Measurements from ENCODE around the gene JDP2.

The JDP2 gene

GRCh38 chr14:75456069-75456996 is 28.5 kb downstream of the JDP2 start:
- H3K4me1 ChIP-seq (ENCODE audit: control insufficient read depth in 1 of 2, insufficient read depth in 2 of 2, low read length in 2 of 2), result peaks cover 51 to 59% of the 10 kb centered on the region in 2 experiments
- no peak for DNase-seq
- H2BK12ac ChIP-seq (ENCODE audit: low read length), result peak overlapping the region; percentile 47
- H3K14ac ChIP-seq (ENCODE audit: low read length), result no peak overlapping the region
- H3K9me3 ChIP-seq (ENCODE audit: insufficient read depth, low read depth, low read length), result no peaks in the 10 kb centered on the region
- peak overlapping the region; percentile 63 for H2AK5ac ChIP-seq (ENCODE audit: low read length)
- H2BK120ac ChIP-seq (ENCODE audit: insufficient read depth, low read length, poor library complexity), result no peak overlapping the region
- no peak overlapping the region for H2AFZ ChIP-seq (ENCODE audit: insufficient read depth, low read length, poor library complexity)
- H4K91ac ChIP-seq (ENCODE audit: low read depth, low read length), result peak overlapping the region; percentile 10
- H2BK5ac ChIP-seq (ENCODE audit: low read depth, low read length, poor library complexity), result no peak overlapping the region
- no peak overlapping the region for H3K4me3 ChIP-seq (ENCODE audit: low read depth, low read length)
- H3K27me3 ChIP-seq (ENCODE audit: insufficient read depth, low read length), result no peaks in the 10 kb centered on the region
- H3K9ac ChIP-seq (ENCODE audit: low read length), result no peak overlapping the region
- no CpG with 5 or more reads among the region's 16 CpGs for WGBS (ENCODE audit: extremely low coverage, insufficient coverage, insufficient read length)
- H4K8ac ChIP-seq (ENCODE audit: low read depth, low read length), result no peak overlapping the region
- peak overlapping the region; percentile 19 for H3K4ac ChIP-seq (ENCODE audit: low read depth, low read length)
- peaks cover 31% of the 10 kb centered on the region for H3K79me1 ChIP-seq (ENCODE audit: low read length)
- no peak overlapping the region for H4K12ac ChIP-seq (ENCODE audit: low read depth, low read length)
- no peak overlapping the region for H3K23ac ChIP-seq (ENCODE audit: low read length)
- peaks cover 16% of the 10 kb centered on the region for H3K79me2 ChIP-seq (ENCODE audit: control insufficient read depth, insufficient read depth, low read length, poor library complexity)
- H3K27ac ChIP-seq (ENCODE audit: low read depth, low read length), result peak overlapping the region; percentile 7
- H3K36me3 ChIP-seq (ENCODE audit: control insufficient read depth in 1 of 2, insufficient read depth in 2 of 2, low read length in 2 of 2), result peaks cover 12 to 21% of the 10 kb centered on the region in 2 experiments
- H3K18ac ChIP-seq (ENCODE audit: low read length), result peak overlapping the region; percentile 8
- H3K4me2 ChIP-seq (ENCODE audit: low read length), result no peak overlapping the region

- no peak overlapping the region for H3K4me3 ChIP-seq (ENCODE audit: low read depth, low read length)
- H3K79me2 ChIP-seq (ENCODE audit: control insufficient read depth, insufficient read depth, low read length, poor library complexity), result peaks cover 15% of the 10 kb centered on the region
- peak overlapping the region; percentile 31 for H2BK5ac ChIP-seq (ENCODE audit: low read depth, low read length, poor library complexity)
- peaks cover 26% of the 10 kb centered on the region for H3K79me1 ChIP-seq (ENCODE audit: low read length)
- H3K4me1 ChIP-seq (ENCODE audit: control insufficient read depth in 1 of 2, insufficient read depth in 2 of 2, low read length in 2 of 2), result peaks cover 44 to 52% of the 10 kb centered on the region in 2 experiments
- H4K12ac ChIP-seq (ENCODE audit: low read depth, low read length), result no peak overlapping the region
- no peak overlapping the region for H2AFZ ChIP-seq (ENCODE audit: insufficient read depth, low read length, poor library complexity)
- peak overlapping the region; percentile 63 for H3K18ac ChIP-seq (ENCODE audit: low read length)
- H3K23ac ChIP-seq (ENCODE audit: low read length), result no peak overlapping the region
- peak in 1 of 2 donors; percentile 55 for DNase-seq
- peak overlapping the region; percentile 44 for H2BK120ac ChIP-seq (ENCODE audit: insufficient read depth, low read length, poor library complexity)
- H3K9ac ChIP-seq (ENCODE audit: low read length), result peak overlapping the region; percentile 24
- peak overlapping the region; percentile 41 for H3K14ac ChIP-seq (ENCODE audit: low read length)
- peak overlapping the region; percentile 68 for H3K4ac ChIP-seq (ENCODE audit: low read depth, low read length)
- H3K27me3 ChIP-seq (ENCODE audit: insufficient read depth, low read length), result no peaks in the 10 kb centered on the region
- no peak overlapping the region for H3K4me2 ChIP-seq (ENCODE audit: low read length)
- peak overlapping the region; percentile 55 for H3K27ac ChIP-seq (ENCODE audit: low read depth, low read length)
- H3K36me3 ChIP-seq (ENCODE audit: control insufficient read depth in 1 of 2, insufficient read depth in 2 of 2, low read length in 2 of 2), result peaks cover 18 to 25% of the 10 kb centered on the region in 2 experiments
- H2BK12ac ChIP-seq (ENCODE audit: low read length), result peak overlapping the region; percentile 33
- no CpG with 5 or more reads among the region's 5 CpGs for WGBS (ENCODE audit: extremely low coverage, insufficient coverage, insufficient read length)
- H3K9me3 ChIP-seq (ENCODE audit: insufficient read depth, low read depth, low read length), result no peaks in the 10 kb centered on the region
- peak overlapping the region; percentile 66 for H2AK5ac ChIP-seq (ENCODE audit: low read length)
- H4K8ac ChIP-seq (ENCODE audit: low read depth, low read length), result no peak overlapping the region
- peak overlapping the region; percentile 45 for H4K91ac ChIP-seq (ENCODE audit: low read depth, low read length)
Measured at GRCh38 chr14:75456997-75457335, 29.1 kb downstream of the JDP2 start.

- no peak overlapping the region for H3K4me3 ChIP-seq (ENCODE audit: low read depth, low read length)
- peak overlapping the region; percentile 68 for H3K4ac ChIP-seq (ENCODE audit: low read depth, low read length)
- peak; percentile 45 to 83 for DNase-seq
- H3K27ac ChIP-seq (ENCODE audit: low read depth, low read length), result peak overlapping the region; percentile 55
- no peak overlapping the region for H3K23ac ChIP-seq (ENCODE audit: low read length)
- no peaks in the 10 kb centered on the region for H3K9me3 ChIP-seq (ENCODE audit: insufficient read depth, low read depth, low read length)
- peaks cover 19% of the 10 kb centered on the region for H3K79me1 ChIP-seq (ENCODE audit: low read length)
- H2BK5ac ChIP-seq (ENCODE audit: low read depth, low read length, poor library complexity), result peak overlapping the region; percentile 31
- no peak overlapping the region for H4K8ac ChIP-seq (ENCODE audit: low read depth, low read length)
- peak overlapping the region; percentile 66 for H2AK5ac ChIP-seq (ENCODE audit: low read length)
- no peaks in the 10 kb centered on the region for H3K27me3 ChIP-seq (ENCODE audit: insufficient read depth, low read length)
- no peak overlapping the region for H4K12ac ChIP-seq (ENCODE audit: low read depth, low read length)
- H3K79me2 ChIP-seq (ENCODE audit: control insufficient read depth, insufficient read depth, low read length, poor library complexity), result peaks cover 13% of the 10 kb centered on the region
- peak overlapping the region; percentile 19 for H2BK12ac ChIP-seq (ENCODE audit: low read length)
- H3K4me1 ChIP-seq (ENCODE audit: control insufficient read depth in 1 of 2, insufficient read depth in 2 of 2, low read length in 2 of 2), result peaks cover 37 to 45% of the 10 kb centered on the region in 2 experiments
- peak overlapping the region; percentile 44 for H2BK120ac ChIP-seq (ENCODE audit: insufficient read depth, low read length, poor library complexity)
- H2AFZ ChIP-seq (ENCODE audit: insufficient read depth, low read length, poor library complexity), result peak overlapping the region; percentile 6
- peak overlapping the region; percentile 45 for H4K91ac ChIP-seq (ENCODE audit: low read depth, low read length)
- peak overlapping the region; percentile 24 for H3K9ac ChIP-seq (ENCODE audit: low read length)
- peak overlapping the region; percentile 47 for H3K14ac ChIP-seq (ENCODE audit: low read length)
- H3K36me3 ChIP-seq (ENCODE audit: control insufficient read depth in 1 of 2, insufficient read depth in 2 of 2, low read length in 2 of 2), result peaks cover 23 to 30% of the 10 kb centered on the region in 2 experiments
- H3K4me2 ChIP-seq (ENCODE audit: low read length), result peak overlapping the region; percentile 30
- peak overlapping the region; percentile 63 for H3K18ac ChIP-seq (ENCODE audit: low read length)
- WGBS (ENCODE audit: extremely low coverage, insufficient coverage, insufficient read length), result no CpG with 5 or more reads among the region's 10 CpGs
Measured at GRCh38 chr14:75457648-75458165, 29.9 kb downstream of the JDP2 start.

GRCh38 chr14:75458305-75458704 is 30.5 kb downstream of the JDP2 start:
- Histone ChIP-seq H3K9me3 (ENCODE audit: insufficient read depth, low read depth, low read length) (no peaks in the 10 kb centered on the region), H3K27me3 (ENCODE audit: insufficient read depth, low read length) (no peaks in the 10 kb centered on the region), H3K36me3 (ENCODE audit: control insufficient read depth in 1 of 2, insufficient read depth in 2 of 2, low read length in 2 of 2) (peaks cover 28 to 36% of the 10 kb centered on the region in 2 experiments), H3K4me3 (ENCODE audit: low read depth, low read length) (no peak overlapping the region), H2AK5ac (ENCODE audit: low read length) (no peak overlapping the region), H2BK120ac (ENCODE audit: insufficient read depth, low read length, poor library complexity) (no peak overlapping the region), H3K79me1 (ENCODE audit: low read length) (peaks cover 18% of the 10 kb centered on the region), H3K18ac (ENCODE audit: low read length) (no peak overlapping the region), H4K12ac (ENCODE audit: low read depth, low read length) (no peak overlapping the region), H3K27ac (ENCODE audit: low read depth, low read length) (no peak overlapping the region), H3K4me2 (ENCODE audit: low read length) (no peak overlapping the region), H3K79me2 (ENCODE audit: control insufficient read depth, insufficient read depth, low read length, poor library complexity) (peaks cover 13% of the 10 kb centered on the region), H3K23ac (ENCODE audit: low read length) (no peak overlapping the region), H3K4ac (ENCODE audit: low read depth, low read length) (no peak overlapping the region), H4K91ac (ENCODE audit: low read depth, low read length) (no peak overlapping the region), H2AFZ (ENCODE audit: insufficient read depth, low read length, poor library complexity) (no peak overlapping the region), H3K14ac (ENCODE audit: low read length) (no peak overlapping the region), H4K8ac (ENCODE audit: low read depth, low read length) (no peak overlapping the region), H2BK12ac (ENCODE audit: low read length) (no peak overlapping the region), H3K4me1 (ENCODE audit: control insufficient read depth in 1 of 2, insufficient read depth in 2 of 2, low read length in 2 of 2) (peaks cover 36 to 43% of the 10 kb centered on the region in 2 experiments), H2BK5ac (ENCODE audit: low read depth, low read length, poor library complexity) (no peak overlapping the region), H3K9ac (ENCODE audit: low read length) (no peak overlapping the region)
- no CpG with 5 or more reads among the region's 3 CpGs for WGBS (ENCODE audit: extremely low coverage, insufficient coverage, insufficient read length)
- no peak for DNase-seq

All from trophoblast cell (in vitro differentiated cells and primary cell).